Measurements from ENCODE around the gene GSTT4. TPM values are rescaled to one million over a fixed set of nuclear protein-coding genes. Genes with fewer than 3 reads are reported as not detected.
"Not testable (repeated sequence)": the region's sequence is repeated elsewhere in the genome, so short reads cannot be mapped to it uniquely, and the experiment has no call there.

The GSTT4 gene
- total RNA-seq, 1 experiment from 2014 or later: not detected

GRCh38 chr22:24006914-24007214 lies 1.6 kb upstream of the GSTT4 start:
- Histone ChIP-seq H3K36me3 (no peaks in the 10 kb centered on the region), H3K27me3 (no peaks in the 10 kb centered on the region), H3K9me3 (no peaks in the 10 kb centered on the region), H3K4me3 (no peak overlapping the region)
- no peak for DNase-seq

- H3K9me3 ChIP-seq: no peaks in the 10 kb centered on the region
- no peak for DNase-seq
- no peaks in the 10 kb centered on the region for H3K36me3 ChIP-seq
- H3K4me3 ChIP-seq: no peak overlapping the region
- no peaks in the 10 kb centered on the region for H3K27me3 ChIP-seq
Measured at GRCh38 chr22:24006207-24006913, 1.1 kb upstream of the GSTT4 start.

GRCh38 chr22:24003887-24004286 lies 1.4 kb downstream of the GSTT4 start:
- no peaks in the 10 kb centered on the region for H3K9me3 ChIP-seq
- H3K4me3 ChIP-seq: no peak overlapping the region

GRCh38 chr22:24002851-24003250 lies 2.4 kb downstream of the GSTT4 start:
- H3K9me3 ChIP-seq: no peaks in the 10 kb centered on the region
- H3K4me3 ChIP-seq: no peak overlapping the region
- DNase-seq: no peak
- no peaks in the 10 kb centered on the region for H3K36me3 ChIP-seq
- no peaks in the 10 kb centered on the region for H3K27me3 ChIP-seq

More at GRCh38 chr22:24003887-24004286, 1.4 kb downstream of the GSTT4 start:
- H3K36me3 ChIP-seq: no peaks in the 10 kb centered on the region
- DNase-seq: no peak
- H3K27me3 ChIP-seq: no peaks in the 10 kb centered on the region

DNA sequence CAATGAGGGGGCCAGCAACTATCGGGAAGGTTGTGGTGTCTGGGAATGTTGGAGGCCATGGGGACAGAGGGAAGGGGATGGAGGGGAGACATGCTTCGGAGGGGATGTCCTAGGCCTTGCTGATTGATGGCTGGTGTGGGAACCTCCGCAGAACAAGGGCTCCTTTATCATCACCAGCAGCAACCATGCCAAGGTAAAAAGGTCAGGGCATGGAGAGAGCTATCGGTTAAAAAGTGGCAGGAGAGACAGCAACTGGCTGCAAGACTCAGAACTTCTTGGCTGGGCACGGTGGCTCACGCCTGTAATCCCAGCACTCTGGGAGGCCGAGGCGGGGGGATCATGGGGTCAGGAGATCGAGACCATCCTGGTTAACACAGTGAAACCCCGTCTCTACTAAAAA lies 3.0 kb downstream of the GSTT4 start:
- Histone ChIP-seq H3K9me3 (no peaks in the 10 kb centered on the region), H3K4me3 (no peak overlapping the region), H3K36me3 (no peaks in the 10 kb centered on the region), H3K27me3 (no peaks in the 10 kb centered on the region)
- DNase-seq: no peak

- Histone ChIP-seq H3K9me3 (no peaks in the 10 kb centered on the region), H3K36me3 (no peaks in the 10 kb centered on the region), H3K4me3 (no peak overlapping the region), H3K27me3 (no peaks in the 10 kb centered on the region)
- no peak for DNase-seq
Measured at GRCh38 chr22:24001314-24001713, 3.9 kb downstream of the GSTT4 start.

GRCh38 chr22:23999779-24000178 lies 5.5 kb downstream of the GSTT4 start:
- H3K4me3 ChIP-seq, H3K27me3 ChIP-seq, H3K9me3 ChIP-seq, H3K36me3 ChIP-seq, DNase-seq: not testable (repeated sequence)

DNA sequence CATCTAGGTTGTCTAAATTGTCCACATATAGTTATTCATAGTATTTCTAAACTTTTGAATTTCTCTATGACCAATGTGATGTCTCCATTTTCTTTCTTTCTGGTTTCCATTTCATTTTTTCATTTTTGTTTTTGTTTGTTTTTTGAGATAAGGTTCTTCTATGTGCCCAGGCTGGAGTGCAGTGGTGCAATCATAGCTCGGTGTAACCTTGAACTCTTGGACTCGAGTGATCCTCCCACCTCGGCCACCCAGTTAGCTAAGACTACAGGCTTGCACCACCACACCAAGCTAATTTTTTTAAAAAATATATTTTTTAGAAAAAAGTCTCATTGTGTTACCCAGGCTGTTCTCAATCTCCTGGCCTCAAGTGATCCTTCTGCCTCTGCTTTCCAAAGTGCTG lies 8.2 kb downstream of the GSTT4 start:
- Histone ChIP-seq H3K27me3 (no peaks in the 10 kb centered on the region), H3K4me3 (no peak overlapping the region), H3K36me3 (no peaks in the 10 kb centered on the region), H3K9me3 (no peaks in the 10 kb centered on the region)
- no peak for DNase-seq

DNA sequence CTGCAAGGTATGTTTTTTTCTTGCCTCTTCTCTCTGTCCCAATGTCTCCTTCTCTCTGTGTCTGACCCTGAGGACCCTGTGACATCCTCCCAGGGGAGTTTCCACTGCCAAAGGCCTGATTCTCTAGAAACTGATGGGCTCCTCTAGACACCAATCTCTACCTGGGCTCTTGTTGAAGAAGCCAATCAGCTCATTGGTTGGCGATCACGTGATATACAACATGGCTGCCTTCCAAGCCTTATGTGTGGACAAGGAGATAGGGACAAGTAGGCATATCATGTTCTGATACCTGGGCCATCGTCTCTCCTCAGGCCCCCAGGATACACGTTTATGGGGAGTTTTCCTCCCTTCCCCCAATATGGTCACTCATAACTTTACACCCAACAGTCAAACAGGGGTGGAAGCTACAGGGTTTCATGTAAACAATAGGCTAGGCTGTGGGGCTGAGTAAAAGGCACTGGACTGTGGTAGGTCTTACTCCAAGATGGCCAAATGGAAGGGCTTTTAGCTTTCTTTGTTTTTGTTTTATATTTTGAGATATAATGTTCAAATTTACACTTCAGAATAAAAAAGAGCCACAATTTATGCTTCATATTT lies 11.6 kb downstream of the GSTT4 start:
- not testable (repeated sequence) for H3K36me3 ChIP-seq, H3K9me3 ChIP-seq, H3K27me3 ChIP-seq, H3K4me3 ChIP-seq, DNase-seq

- not testable (repeated sequence) for H3K27me3 ChIP-seq, DNase-seq
Measured at GRCh38 chr22:23993080-23993479, 12.2 kb downstream of the GSTT4 start.

DNA sequence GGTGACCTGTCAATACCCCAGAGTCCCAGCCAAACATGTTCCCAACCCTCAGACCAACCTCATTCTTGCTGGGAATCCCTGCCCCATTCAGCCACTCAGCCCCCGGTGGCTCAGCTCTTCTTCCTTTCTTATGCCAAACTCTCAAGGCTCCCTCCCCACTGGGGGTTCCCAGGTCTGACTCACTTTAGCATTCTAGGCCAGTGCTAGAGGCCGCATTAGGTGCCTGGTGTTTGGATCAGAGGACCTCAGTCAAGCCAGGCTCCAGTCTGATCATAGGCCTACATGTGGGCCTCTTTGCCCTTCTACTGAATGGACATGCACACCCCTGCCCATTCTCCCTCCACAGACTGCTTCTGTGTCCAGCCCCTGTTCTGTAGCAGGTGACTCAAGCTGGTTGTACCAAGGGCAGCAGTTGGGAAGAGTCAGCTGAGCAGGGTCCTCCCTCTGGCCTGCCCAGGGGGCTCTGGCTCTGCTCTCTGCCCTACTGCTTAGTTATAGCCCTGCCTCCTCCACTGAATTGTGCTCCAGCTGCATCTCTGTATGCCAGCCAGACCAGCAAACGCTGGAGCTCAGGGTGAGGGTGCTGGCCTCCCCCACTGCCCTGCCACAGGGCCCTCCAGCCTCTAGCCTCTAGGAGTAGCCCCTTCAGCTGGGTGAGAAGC lies 15.5 kb downstream of the GSTT4 start:
- H3K27me3 ChIP-seq, H3K36me3 ChIP-seq, H3K4me3 ChIP-seq, H3K9me3 ChIP-seq: not testable (repeated sequence)
- DNase-seq: peak; percentile 62

More at GRCh38 chr22:23993080-23993479, 12.2 kb downstream of the GSTT4 start:
- H3K4me3 ChIP-seq, H3K9me3 ChIP-seq, H3K36me3 ChIP-seq: not testable (repeated sequence)

GRCh38 chr22:23986538-23987178 lies 18.6 kb downstream of the GSTT4 start:
- not testable (repeated sequence) for H3K4me3 ChIP-seq, DNase-seq, H3K36me3 ChIP-seq, H3K9me3 ChIP-seq, H3K27me3 ChIP-seq

- H3K4me3 ChIP-seq, H3K9me3 ChIP-seq, DNase-seq, H3K36me3 ChIP-seq, H3K27me3 ChIP-seq: not testable (repeated sequence)
Measured at GRCh38 chr22:23986089-23986488, 19.2 kb downstream of the GSTT4 start.

DNA sequence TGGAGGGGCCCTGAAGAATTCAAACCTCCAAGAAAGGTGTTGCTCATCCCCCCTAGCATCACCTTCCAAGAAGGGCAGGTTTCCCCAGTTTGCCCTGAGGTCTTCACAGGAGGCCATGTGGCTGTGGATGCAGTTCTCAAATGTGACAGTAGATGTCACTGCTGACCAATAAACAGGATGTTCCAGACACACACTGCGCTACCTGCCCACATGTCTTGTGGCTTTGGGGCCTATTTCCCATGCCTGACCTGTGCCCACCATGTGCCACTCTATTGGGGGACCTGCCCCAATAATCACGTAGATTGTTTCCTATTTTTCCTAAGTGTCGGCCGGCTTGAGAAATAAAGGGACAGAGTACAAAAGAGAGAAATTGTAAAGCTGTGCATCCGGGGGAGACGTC lies 20.8 kb downstream of the GSTT4 start:
- Histone ChIP-seq H3K36me3 (no peaks in the 10 kb centered on the region), H3K4me3 (no peak overlapping the region), H3K27me3 (no peaks in the 10 kb centered on the region), H3K9me3 (no peaks in the 10 kb centered on the region)
- peak; percentile 21 for DNase-seq

GRCh38 chr22:23980567-23980966 lies 24.7 kb downstream of the GSTT4 start:
- H3K36me3 ChIP-seq, H3K27me3 ChIP-seq, H3K9me3 ChIP-seq, H3K4me3 ChIP-seq, DNase-seq: not testable (repeated sequence)

- not testable (repeated sequence) for DNase-seq, H3K9me3 ChIP-seq, H3K27me3 ChIP-seq, H3K36me3 ChIP-seq, H3K4me3 ChIP-seq
Measured at GRCh38 chr22:23979557-23980240, 25.6 kb downstream of the GSTT4 start, which contains the start of gene GSTT2. Gene GSTT2, plus strand, starts transcription at chr22:23980134.

- H3K4me3 ChIP-seq, H3K36me3 ChIP-seq, H3K27me3 ChIP-seq, H3K9me3 ChIP-seq, DNase-seq: not testable (repeated sequence)
Measured at GRCh38 chr22:23977304-23977703, 27.9 kb downstream of the GSTT4 start.
